Transverse colon (tissue), 3 donors: ENCODE results near the gene CSH2.

Source experiments
- CTCF ChIP-seq, 5 experiments: fragments of 200-600 bp in 3 of 5; fragments of 450-650 bp in 2 of 5; sonication (generic) in 3 of 5; IDR thresholded peaks; 1 replicate in 2 of 5; 2 replicates in 3 of 5; pipeline ENCODE4 v1.5.1; 2016 to 2017; ENCODE audit warnings: antibody characterized with exemption in 5 of 5, inconsistent platforms in 3 of 5, mild to moderate bottlenecking in 2 of 5, moderate library complexity in 1 of 5
- EP300 ChIP-seq: sonication (generic); formaldehyde crosslinking; IDR thresholded peaks from one replicate; pipeline ENCODE4 v1.6.1; 2017; ENCODE audit warnings: antibody characterized with exemption, low read depth

GRCh38 chr17:63827801-63828221 is 45.7 kb downstream of the CSH2 start:
- peak in 1 of 5 experiments; percentile 9 for TF ChIP-seq CTCF (IDR thresholded peaks at IDR 0.05)
- no peak for TF ChIP-seq EP300
